HepG2 (cell line): ENCODE data around the gene MATK. TPM values are rescaled to one million over a fixed set of nuclear protein-coding genes. Genes with fewer than 3 reads are reported as not detected.

ENCODE experiments used
- ATAC-seq: fragments of 200-7000 bp; cut with Tn5 transposase; 3 replicates; pipeline ENCODE4 v1.9.1; 2020; ENCODE audit warnings: mild to moderate bottlenecking, moderate library complexity
- BruUV-seq: library from RNA; stranded (reverse); fragments of 400-500 nt; replicated peaks from 2 replicates; lab custom pipeline; 2021; lab: Mats Ljungman, UMichigan
- CTCF ChIA-PET: fragments of 300-600 bp; formaldehyde crosslinking; extraction: SDS; loops from one replicate; lab custom pipeline; 2021; ENCODE audit warnings: low total read pairs, inconsistent platforms, low intra/inter-chr PET ratio; lab: Yijun Ruan, JAX
- POLR2A ChIA-PET: fragments of 350-600 bp; sonication (Branson Sonifier 250); formaldehyde crosslinking; loops from one replicate; lab custom pipeline; 2020; ENCODE audit warnings: antibody characterized with exemption, inconsistent platforms; lab: Yijun Ruan, JAX
- DNase-seq: peaks from one replicate; pipeline ENCODE4 v3.0.0-alpha.2; 2015; ENCODE audit warnings: low spot score
- FAIRE-seq: peaks from 3 replicates; lab custom pipeline; 2011; peaks lifted over from hg19 to GRCh38; lab: Jason Lieb, UNC
- H2AFZ ChIP-seq: one replicate; pipeline ENCODE4 v1.6.1; 2011; ENCODE audit warnings: low read length, inconsistent platforms
- H3K27ac ChIP-seq: fragments of 300-600 bp; 3 replicates; pipeline ENCODE4 v1.8.0; 2011; ENCODE audit warnings: mixed run types, mild to moderate bottlenecking, mixed read lengths, low read length, inconsistent platforms; ENCODE audit not compliant: insufficient read depth; ENCODE audit errors: extremely low read length
- H3K27me3 ChIP-seq, 2 experiments: fragments of 200-600 bp in 1 of 2; 2 replicates in 1 of 2; 3 replicates in 1 of 2; pipeline versions ENCODE4 v1.6.0 to v1.8.0; 2011; ENCODE audit warnings: low read length in 2 of 2, mild to moderate bottlenecking in 2 of 2, moderate library complexity in 2 of 2, inconsistent platforms in 1 of 2; ENCODE audit not compliant: insufficient read depth in 2 of 2, control insufficient read depth in 1 of 2
- H3K36me3 ChIP-seq, 2 experiments: fragments of 200-600 bp in 1 of 2; replicated peaks in 1 of 2; 2 replicates in 1 of 2; 3 replicates in 1 of 2; pipeline versions ENCODE4 v1.5.1 to v1.8.0; 2011; ENCODE audit warnings: low read length in 2 of 2, inconsistent platforms in 1 of 2; ENCODE audit not compliant: insufficient read depth in 2 of 2, control insufficient read depth in 1 of 2
- H3K4me1 ChIP-seq: 2 replicates; pipeline ENCODE4 v1.5.1; 2012; ENCODE audit warnings: low read length, inconsistent platforms; ENCODE audit not compliant: insufficient read depth
- H3K4me2 ChIP-seq: 2 replicates; pipeline ENCODE4 v1.6.0; 2011; ENCODE audit warnings: low read depth, low read length, inconsistent platforms
- H3K4me3 ChIP-seq, 3 experiments: fragments of 200-600 bp in 1 of 3; sonication (generic), shearing (Covaris generic) in 1 of 3; replicated peaks in 1 of 3; 2 replicates each; pipeline ENCODE4 v1.5.1; 2011 to 2016; ENCODE audit warnings: low read length in 3 of 3, inconsistent platforms in 2 of 3, low read depth in 2 of 3, mild to moderate bottlenecking in 2 of 3, control low read depth in 1 of 3, mixed read lengths in 1 of 3; ENCODE audit not compliant: insufficient read depth in 1 of 3
- H3K79me2 ChIP-seq: one replicate; pipeline ENCODE4 v1.6.1; 2011; ENCODE audit warnings: low read length, inconsistent platforms; ENCODE audit not compliant: insufficient read depth
- H3K9ac ChIP-seq: 2 replicates; pipeline ENCODE4 v1.6.0; 2011; ENCODE audit warnings: mild to moderate bottlenecking, low read depth, low read length, inconsistent platforms; ENCODE audit not compliant: insufficient read depth
- H3K9me3 ChIP-seq: 2 replicates; pipeline ENCODE4 v1.5.1; 2012; ENCODE audit warnings: mild to moderate bottlenecking, low read length
- H4K20me1 ChIP-seq: 2 replicates; pipeline ENCODE4 v1.6.0; 2011; ENCODE audit warnings: inconsistent platforms, mild to moderate bottlenecking, low read length, moderate library complexity; ENCODE audit not compliant: insufficient read depth
- ATAD3A ChIP-seq: sonication (generic); formaldehyde crosslinking; IDR thresholded peaks from 2 replicates; pipeline ENCODE4 v1.4.0; 2020; ENCODE audit warnings: missing genetic modification reagents
- KMT2A ChIP-seq: sonication (generic); formaldehyde crosslinking; IDR thresholded peaks from 2 replicates; pipeline ENCODE4 v1.4.0; 2020; ENCODE audit warnings: missing genetic modification reagents
- MNT ChIP-seq: fragments of 450-650 bp; IDR thresholded peaks from 2 replicates; pipeline ENCODE4 v1.6.1; 2016
- PAX8 ChIP-seq: sonication (generic); formaldehyde crosslinking; IDR thresholded peaks from 2 replicates; pipeline ENCODE4 v1.8.0; 2022; ENCODE audit warnings: mild to moderate bottlenecking, missing genetic modification reagents, borderline replicate concordance
- REST ChIP-seq, 2 experiments: IDR thresholded peaks; 2 replicates each; pipeline ENCODE4 v1.6.1; 2011 to 2012; ENCODE audit warnings: low read length in 2 of 2, borderline replicate concordance in 1 of 2, low read depth in 1 of 2, mild to moderate bottlenecking in 1 of 2, moderate library complexity in 1 of 2
- ZFP62 ChIP-seq: sonication (generic); formaldehyde crosslinking; IDR thresholded peaks from 2 replicates; pipeline ENCODE4 v1.4.0; 2020; ENCODE audit warnings: missing genetic modification reagents
- ZNF256 ChIP-seq: sonication (generic); formaldehyde crosslinking; conservative IDR thresholded peaks from 2 replicates; pipeline ENCODE4 v1.4.0; 2020; ENCODE audit warnings: missing genetic modification reagents
- ZNF343 ChIP-seq: sonication (generic); formaldehyde crosslinking; IDR thresholded peaks from 2 replicates; pipeline ENCODE4 v1.4.0; 2020; ENCODE audit warnings: mild to moderate bottlenecking, missing genetic modification reagents
- ZNF670 ChIP-seq: sonication (generic); formaldehyde crosslinking; IDR thresholded peaks from 2 replicates; pipeline ENCODE4 v1.8.0; 2022; ENCODE audit warnings: mild to moderate bottlenecking, missing genetic modification reagents, borderline replicate concordance
- WGBS: methylation state at CpG from one replicate; pipeline ENCODE4 v1.1.6; 2017; ENCODE audit warnings: low lambda C conversion rate; 5-methylcytosine and 5-hydroxymethylcytosine counted together
- in situ Hi-C: cut with HindIII; loops from 2 replicates; pipeline ENCODE4 v1.10.0; 2017; ENCODE audit warnings: low pct_unique_long_range_greater_than_20kb; ENCODE audit not compliant: extremely low pct_ligation_motif_present
- intact Hi-C: fragments of 100-400 bp; cut with micrococcal nuclease; formaldehyde crosslinking; loops from one replicate; pipeline ENCODE4 v1.10.0; 2022; ENCODE audit not compliant: unreplicated experiment
- polyA plus RNA-seq, 8 experiments: library from polyadenylated mRNA; depleted of rRNA in 3 of 8; stranded (reverse) in 7 of 8; unstranded in 1 of 8; fragments of >200 nt; fragmentation: Illumina TruSeq in 4 of 8; extraction: Trizol in 4 of 8; gene quantifications; 2 replicates each; pipeline versions ENCODE4 v1.2.1 to v1.2.3, GENCODE V29; 2011 to 2016; ENCODE audit warnings: low read depth in 4 of 8, missing spikeins in 1 of 8, mixed read lengths in 1 of 8; ENCODE audit not compliant: insufficient read depth in 1 of 8
- total RNA-seq, 5 experiments: library from RNA; depleted of rRNA; stranded (reverse); fragments of >200 nt; fragmentation: Illumina TruSeq; extraction: Trizol; gene quantifications; 2 replicates each; pipeline ENCODE4 v1.2.3, GENCODE V29; 2016; ENCODE audit warnings: low read depth in 1 of 5
- TF ChIP-seq, protein P1 (sequence below): IDR thresholded peaks from 2 replicates; pipeline ENCODE4 v1.6.1; 2018; ENCODE audit warnings: missing genetic modification reagents, mild to moderate bottlenecking, missing compliant biosample characterization
- TF ChIP-seq, protein P2 (sequence below): sonication (generic); formaldehyde crosslinking; IDR thresholded peaks from 2 replicates; pipeline ENCODE4 v1.4.0; 2020; ENCODE audit warnings: missing genetic modification reagents, mild to moderate bottlenecking, borderline replicate concordance

Gene MATK
- total and polyA plus RNA-seq, 2 of the 13 experiments (the other 11 are each of a cell fraction or from before 2014, with no cell fraction given) = 0.09 TPM; not detected in 1

DNA sequence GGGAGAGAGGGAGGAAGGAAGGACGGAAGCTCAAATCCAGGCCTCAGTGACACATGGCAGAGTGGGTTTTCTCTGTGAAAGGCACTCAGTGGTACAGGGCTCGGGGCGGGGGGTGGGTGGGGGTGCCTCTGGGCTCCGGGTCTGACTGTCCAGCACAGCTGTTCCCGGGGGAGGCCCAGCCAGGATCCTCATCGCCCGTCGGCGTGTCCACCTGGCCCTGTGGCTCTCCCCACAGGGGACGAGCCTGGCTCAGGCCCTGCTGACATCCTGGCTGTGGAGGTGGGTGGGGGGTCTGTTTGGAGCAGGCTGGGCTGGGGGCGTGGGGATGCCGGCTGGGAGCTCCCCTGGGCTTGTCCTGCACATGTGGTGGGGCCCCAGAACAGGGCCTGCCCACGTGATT lies 18.2 kb upstream of the MATK start:
- no peaks in the 10 kb centered on the region for H3K9me3 ChIP-seq
- CTCF ChIA-PET = no interaction called here
- TF ChIP-seq, protein P1, sequence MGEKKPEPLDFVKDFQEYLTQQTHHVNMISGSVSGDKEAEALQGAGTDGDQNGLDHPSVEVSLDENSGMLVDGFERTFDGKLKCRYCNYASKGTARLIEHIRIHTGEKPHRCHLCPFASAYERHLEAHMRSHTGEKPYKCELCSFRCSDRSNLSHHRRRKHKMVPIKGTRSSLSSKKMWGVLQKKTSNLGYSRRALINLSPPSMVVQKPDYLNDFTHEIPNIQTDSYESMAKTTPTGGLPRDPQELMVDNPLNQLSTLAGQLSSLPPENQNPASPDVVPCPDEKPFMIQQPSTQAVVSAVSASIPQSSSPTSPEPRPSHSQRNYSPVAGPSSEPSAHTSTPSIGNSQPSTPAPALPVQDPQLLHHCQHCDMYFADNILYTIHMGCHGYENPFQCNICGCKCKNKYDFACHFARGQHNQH (CRISPR knock-in tag) = no peak
- TF ChIP-seq MNT (peak; percentile 81), ATAD3A (CRISPR knock-in tag) (no peak), ZNF256 (no peak), KMT2A (CRISPR knock-in tag) (no peak), PAX8 (CRISPR knock-in tag) (no peak)
- TF ChIP-seq, all 625 proteins: peak for 1
- no peak overlapping the region for H3K4me3 ChIP-seq
- no peaks in the 10 kb centered on the region for H4K20me1 ChIP-seq
- H3K79me2 ChIP-seq = no peaks in the 10 kb centered on the region
- H3K27me3 ChIP-seq = peaks cover 6 to 42% of the 10 kb centered on the region in 2 experiments
- DNase-seq = no peak
- no peaks in the 10 kb centered on the region for H3K4me1 ChIP-seq
- intact Hi-C loops = no loop called here
- BruUV-seq = no TSS peak
- no peak for FAIRE-seq
- H3K9ac ChIP-seq = no peak overlapping the region
- in situ Hi-C loops = no loop called here
- no peak overlapping the region for H2AFZ ChIP-seq
- WGBS = 67% methylated on average over 3 of the region's 13 CpGs
- H3K27ac ChIP-seq = no peak overlapping the region
- H3K4me2 ChIP-seq = no peak overlapping the region
- H3K36me3 ChIP-seq = no peaks in the 10 kb centered on the region
- no peak for ATAC-seq
- POLR2A ChIA-PET = no interaction called here

DNA sequence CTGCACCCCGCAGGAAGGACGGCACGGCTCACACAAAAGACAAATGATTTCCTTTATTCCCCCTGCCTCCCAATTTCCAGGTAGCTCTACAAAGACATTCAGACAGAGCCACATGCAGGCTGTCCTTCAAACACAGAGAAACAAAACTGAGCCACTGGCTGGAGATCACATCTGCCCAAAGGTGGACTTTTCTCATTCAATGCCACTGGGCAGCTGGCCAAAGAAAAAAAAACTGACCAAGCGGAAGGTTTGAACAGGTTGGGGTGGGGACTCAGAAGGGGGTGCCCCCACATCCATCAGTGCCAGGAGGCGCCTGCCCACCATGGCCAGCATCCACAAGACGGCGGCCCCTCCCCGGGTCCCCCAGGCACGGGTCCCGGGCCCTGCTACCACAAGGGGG lies 17.8 kb upstream of the MATK start:
- WGBS = 40% methylated on average over 8 of the region's 10 CpGs
- H2AFZ ChIP-seq = no peak overlapping the region
- ChIA-PET POLR2A (no interaction called here), CTCF (no interaction called here)
- in situ Hi-C loops = no loop called here
- H3K27me3 ChIP-seq = peaks cover 6 to 39% of the 10 kb centered on the region in 2 experiments
- H3K4me3 ChIP-seq = no peak overlapping the region
- no peaks in the 10 kb centered on the region for H3K79me2 ChIP-seq
- FAIRE-seq = no peak
- no peaks in the 10 kb centered on the region for H3K36me3 ChIP-seq
- no peak overlapping the region for H3K27ac ChIP-seq
- H4K20me1 ChIP-seq = no peaks in the 10 kb centered on the region
- H3K9ac ChIP-seq = no peak overlapping the region
- intact Hi-C loops = no loop called here
- H3K4me2 ChIP-seq = no peak overlapping the region
- no peak for TF ChIP-seq REST (IDR thresholded peaks at IDR 0.05; ENCODE audit: borderline replicate concordance in 1 of 2, low read depth in 1 of 2, low read length in 2 of 2)
- TF ChIP-seq, protein P2, sequence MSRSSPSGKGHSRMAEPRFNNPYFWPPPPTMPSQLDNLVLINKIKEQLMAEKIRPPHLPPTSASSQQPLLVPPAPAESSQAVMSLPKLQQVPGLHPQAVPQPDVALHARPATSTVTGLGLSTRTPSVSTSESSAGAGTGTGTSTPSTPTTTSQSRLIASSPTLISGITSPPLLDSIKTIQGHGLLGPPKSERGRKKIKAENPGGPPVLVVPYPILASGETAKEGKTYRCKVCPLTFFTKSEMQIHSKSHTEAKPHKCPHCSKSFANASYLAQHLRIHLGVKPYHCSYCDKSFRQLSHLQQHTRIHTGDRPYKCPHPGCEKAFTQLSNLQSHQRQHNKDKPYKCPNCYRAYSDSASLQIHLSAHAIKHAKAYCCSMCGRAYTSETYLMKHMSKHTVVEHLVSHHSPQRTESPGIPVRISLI (CRISPR knock-in tag) = peak; percentile 54; the same call in 1 of the 2 replicates
- no peak for TF ChIP-seq ZNF343 (CRISPR knock-in tag)
- TF ChIP-seq ZFP62 (CRISPR knock-in tag) = no peak
- TF ChIP-seq ZNF670 (CRISPR knock-in tag) = no peak
- TF ChIP-seq, all 625 proteins: peak for 1
- no peaks in the 10 kb centered on the region for H3K9me3 ChIP-seq
- no peak for DNase-seq
- H3K4me1 ChIP-seq = no peaks in the 10 kb centered on the region
- ATAC-seq = no peak
- no TSS peak for BruUV-seq
